OCI-LY1 (cell line): ENCODE measurements around the gene DENND1A.
"Not testable (repeated sequence)": the region's sequence is repeated elsewhere in the genome, so short reads cannot be mapped to it uniquely, and the experiment has no call there.

Experiments used
- CTCF ChIP-seq: fragments of 200-600 bp; sonication (generic), shearing (Covaris generic); IDR thresholded peaks from 2 replicates; pipeline ENCODE4 v1.5.1; 2017; ENCODE audit warnings: mild to moderate bottlenecking, antibody characterized with exemption, low read length, moderate library complexity, mixed read lengths
- EZH2 ChIP-seq: fragments of 200-600 bp; sonication (generic), shearing (Covaris generic); IDR thresholded peaks from 2 replicates; pipeline ENCODE4 v1.8.0; 2017; ENCODE audit warnings: borderline replicate concordance, mixed run types, mild to moderate bottlenecking, antibody characterized with exemption, low read length, moderate library complexity, mixed read lengths

DNA sequence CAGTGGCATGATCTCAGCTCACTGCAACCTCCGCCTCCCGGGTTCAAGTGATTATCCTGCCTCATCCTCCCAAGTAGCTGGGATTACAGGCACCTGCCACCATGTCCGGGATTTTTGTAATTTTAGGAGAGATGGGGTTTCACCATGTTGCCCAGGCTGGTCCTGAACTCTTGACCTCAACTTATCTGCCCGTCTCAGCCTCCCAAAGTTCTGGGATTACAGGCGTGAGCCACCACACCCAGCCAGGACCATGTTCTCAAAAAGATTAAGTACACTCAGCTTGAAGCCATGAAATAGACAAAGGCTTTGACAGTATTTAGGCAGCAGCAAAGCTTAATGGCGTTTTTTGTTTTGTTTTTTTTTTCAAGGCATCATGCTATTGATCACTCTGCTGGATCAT, 44.1 kb downstream of the DENND1A start:
- TF ChIP-seq CTCF, EZH2: not testable (repeated sequence)
